HT-29 (cell line): ENCODE results near the gene ZSCAN9. TPM values are rescaled to one million over a fixed set of nuclear protein-coding genes. Genes with fewer than 3 reads are reported as not detected.

Experiments
- DNase-seq: peaks from one replicate; pipeline ENCODE4 v3.0.0-alpha.2; 2015; ENCODE audit warnings: low spot score
- total RNA-seq: library from RNA; depleted of rRNA; stranded (reverse); fragments of >200 nt; shearing (Covaris generic); gene quantifications from 2 replicates; pipeline ENCODE4 v1.2.3, GENCODE V29; 2014; rRNA removed

The ZSCAN9 gene
- total RNA-seq, result 6.8 and 6.9 TPM in 2 replicates

GRCh38 chr6:28225056-28225834 is at the start of gene ZSCAN9:
ZSCAN9 (plus strand) TSS chr6:28225275; CDS start chr6:28227085, 1,810 bp downstream.
- peak; percentile 88 for DNase-seq

GRCh38 chr6:28176373-28176772 is 48.7 kb upstream of the ZSCAN9 start:
- no peak for DNase-seq

GRCh38 chr6:28182255-28182654 is 42.8 kb upstream of the ZSCAN9 start:
- DNase-seq, result no peak

- DNase-seq, result no peak
These were observed 36.7 kb upstream of the ZSCAN9 start for GRCh38 chr6:28188111-28188979.

GRCh38 chr6:28200020-28200419 is 25.1 kb upstream of the ZSCAN9 start:
- DNase-seq, result no peak

GRCh38 chr6:28203201-28203600 is 21.9 kb upstream of the ZSCAN9 start:
- no peak for DNase-seq

- DNase-seq, result no peak
These were observed 19.2 kb upstream of the ZSCAN9 start for GRCh38 chr6:28205879-28206278.

GRCh38 chr6:28206527-28206926 is 18.5 kb upstream of the ZSCAN9 start:
- no peak for DNase-seq

- no peak for DNase-seq
These were observed 18.1 kb upstream of the ZSCAN9 start for GRCh38 chr6:28206928-28207509.

- peak; percentile 45 for DNase-seq
These were observed 17.5 kb upstream of the ZSCAN9 start for GRCh38 chr6:28207510-28208110.

GRCh38 chr6:28208111-28208659 is 16.9 kb upstream of the ZSCAN9 start:
- DNase-seq, result no peak

- DNase-seq, result no peak
These were observed 15.1 kb upstream of the ZSCAN9 start for GRCh38 chr6:28209753-28210535.

- DNase-seq, result no peak
These were observed 13.1 kb upstream of the ZSCAN9 start for GRCh38 chr6:28211840-28212509.

- DNase-seq, result peak; percentile 96
These were observed 12.4 kb upstream of the ZSCAN9 start for GRCh38 chr6:28212510-28213212.

GRCh38 chr6:28213213-28213523 is 11.9 kb upstream of the ZSCAN9 start:
- no peak for DNase-seq

GRCh38 chr6:28215425-28215824 is 9.7 kb upstream of the ZSCAN9 start:
- DNase-seq, result no peak

- no peak for DNase-seq
These were observed 7.2 kb upstream of the ZSCAN9 start for GRCh38 chr6:28217890-28218289.

- peak; percentile 77 for DNase-seq
These were observed 6.5 kb upstream of the ZSCAN9 start for GRCh38 chr6:28218312-28219248.
